Sigmoid colon (tissue), 7 donors: ENCODE measurements around the gene MIPEP. TPM values are rescaled to one million over a fixed set of nuclear protein-coding genes. Genes with fewer than 3 reads are reported as not detected.
"Not testable (repeated sequence)": the region's sequence is repeated elsewhere in the genome, so short reads cannot be mapped to it uniquely, and the experiment has no call there.

ENCODE experiments used
- DNase-seq: peaks from one replicate; pipeline ENCODE4 v3.0.0-alpha.2; 2019
- H3K27ac ChIP-seq, 4 donors: fragments of 200-600 bp; sonication (generic); one replicate each; pipeline ENCODE4 v1.5.1; 2016 to 2019; ENCODE audit warnings: mild to moderate bottlenecking in 1 of 4
- H3K27me3 ChIP-seq, 3 donors: fragments of 200-600 bp; sonication (generic); one replicate each; pipeline ENCODE4 v1.5.1; 2019; ENCODE audit warnings: mild to moderate bottlenecking in 1 of 3
- H3K36me3 ChIP-seq, 4 donors: fragments of 200-600 bp; sonication (generic); one replicate each; pipeline ENCODE4 v1.5.1; 2016 to 2019
- H3K4me1 ChIP-seq, 4 donors: fragments of 200-600 bp; sonication (generic); one replicate each; pipeline ENCODE4 v1.5.1; 2017 to 2019
- H3K4me3 ChIP-seq, 4 donors: fragments of 200-600 bp; sonication (generic); one replicate each; pipeline ENCODE4 v1.5.1; 2017 to 2019; ENCODE audit warnings: mild to moderate bottlenecking in 2 of 4, moderate library complexity in 1 of 4
- H3K9me3 ChIP-seq, 4 donors: fragments of 200-600 bp in 3 of 4; sonication (generic) in 3 of 4; one replicate each; pipeline versions ENCODE4 v1.5.1 to v1.6.1; 2013 to 2019
- EP300 ChIP-seq, 4 donors: sonication (generic); formaldehyde crosslinking; IDR thresholded peaks; one replicate each; pipeline ENCODE4 v1.6.1; 2017; ENCODE audit warnings: antibody characterized with exemption in 4 of 4
- POLR2A ChIP-seq, 2 donors: fragments of 450-650 bp; IDR thresholded peaks; one replicate each; pipeline ENCODE4 v1.6.1; 2016; ENCODE audit warnings: antibody characterized with exemption in 2 of 2, mild to moderate bottlenecking in 2 of 2, moderate library complexity in 2 of 2
- POLR2AphosphoS5 ChIP-seq, 4 donors: sonication (generic); formaldehyde crosslinking; IDR thresholded peaks; one replicate each; pipeline ENCODE4 v1.6.1; 2017; ENCODE audit warnings: antibody characterized with exemption in 4 of 4
- WGBS, 2 donors: extraction: QIAGEN DNeasy Blood & Tissue Kit; methylation state at CpG; one replicate each; pipeline ENCODE4 v1.1.7; 2013; 5-methylcytosine and 5-hydroxymethylcytosine counted together
- intact Hi-C: fragments of 100-400 bp; cut with DNase I; formaldehyde crosslinking; loops from one replicate; pipeline ENCODE4 v1.15.1; 2023
- polyA plus RNA-seq, 3 donors: library from polyadenylated mRNA; stranded (reverse); fragments of 200-250 nt; gene quantifications; one replicate each; pipeline ENCODE4 v1.2.3, GENCODE V29; 2013
- total RNA-seq, 4 donors: library from RNA; depleted of rRNA; stranded (reverse); fragments of >200 nt; gene quantifications; one replicate each; pipeline ENCODE4 v1.1.0, GENCODE V29; 2016
- TF ChIP-seq, protein P1 (sequence below), 4 experiments: fragments of 450-650 bp in 3 of 4; fragments of 200-600 bp in 1 of 4; IDR thresholded peaks; one replicate each; pipeline ENCODE4 v1.5.1; 2016 to 2019; ENCODE audit warnings: antibody characterized with exemption in 4 of 4, mild to moderate bottlenecking in 3 of 4, moderate library complexity in 2 of 4
- donor health status: healthy with polysubstance abuse.
- donor health status: Bipolar disorder and iron deficiency.
- donor health status: healthy.

Gene MIPEP
- total and polyA plus RNA-seq, 7 donors: 10.7 to 20.5 (median 11.4) TPM

GRCh38 chr13:23897452-23897919 is 8.3 kb upstream of the MIPEP start, which contains the start of gene C1QTNF9B:
C1QTNF9B (minus strand) TSS chr13:23897502.
- DNase-seq, H3K4me3 ChIP-seq, intact Hi-C loops, H3K9me3 ChIP-seq, H3K36me3 ChIP-seq: not testable (repeated sequence)
- Histone ChIP-seq H3K4me1 (peaks cover 0 to 15% (median 5%) of the 10 kb centered on the region in 4 donors), H3K27ac (peak within 1 kb of the TSS in 2 of 4 donors; percentile 25 to 34), H3K27me3 (peaks cover 2 to 12% (median 3%) of the 10 kb centered on the region in 3 donors)
- WGBS, 2 donors: 74 to 77% methylated on average over 3 of the region's 3 CpGs
- TF ChIP-seq POLR2AphosphoS5 (IDR thresholded peaks at IDR 0.05): peak; percentile 51 to 94 (median 82)

DNA sequence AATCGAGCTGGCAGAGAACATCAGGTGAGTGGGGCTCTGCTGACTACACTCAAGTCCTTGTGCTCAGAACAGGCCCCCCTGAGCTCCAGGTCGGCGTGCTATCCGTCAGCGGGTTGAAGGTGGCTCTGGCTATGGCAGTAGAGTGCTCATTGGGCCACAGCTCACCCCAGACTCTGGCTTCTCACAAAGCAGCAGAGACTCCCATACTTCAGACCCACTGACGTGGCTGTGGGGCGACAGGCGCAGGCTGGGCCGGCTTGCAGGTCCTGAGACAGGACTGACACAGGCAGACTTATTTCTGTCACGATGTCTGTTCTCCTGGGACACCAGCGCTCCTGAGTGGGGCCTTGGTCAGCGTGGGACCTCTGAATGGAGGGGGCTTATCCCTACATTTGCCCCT is 5.5 kb upstream of the MIPEP start:
- not testable (repeated sequence) for H3K4me3 ChIP-seq, H3K27ac ChIP-seq, H3K9me3 ChIP-seq, DNase-seq, H3K27me3 ChIP-seq, H3K36me3 ChIP-seq
- intact Hi-C loops: loop anchor here (5.0 kb wide), 1 partner anchor 428 kb away; no protein-coding TSS in a partner anchor
- WGBS, 2 donors: 85 to 89% methylated on average over 12 of the region's 12 CpGs
- peaks cover 0 to 17% (median 6%) of the 10 kb centered on the region in 4 donors for H3K4me1 ChIP-seq

GRCh38 chr13:23893791-23894190 is 4.6 kb upstream of the MIPEP start:
- WGBS, 2 donors: 80 to 90% methylated on average over 2 to 4 of the region's 4 CpGs
- peaks cover 0 to 20% (median 7%) of the 10 kb centered on the region in 4 donors for H3K4me1 ChIP-seq
- H3K27me3 ChIP-seq, H3K36me3 ChIP-seq, H3K27ac ChIP-seq, H3K4me3 ChIP-seq, DNase-seq, H3K9me3 ChIP-seq: not testable (repeated sequence)
- intact Hi-C loops: loop anchor here (5.0 kb wide), 1 partner anchor 429 kb away; no protein-coding TSS in a partner anchor

DNA sequence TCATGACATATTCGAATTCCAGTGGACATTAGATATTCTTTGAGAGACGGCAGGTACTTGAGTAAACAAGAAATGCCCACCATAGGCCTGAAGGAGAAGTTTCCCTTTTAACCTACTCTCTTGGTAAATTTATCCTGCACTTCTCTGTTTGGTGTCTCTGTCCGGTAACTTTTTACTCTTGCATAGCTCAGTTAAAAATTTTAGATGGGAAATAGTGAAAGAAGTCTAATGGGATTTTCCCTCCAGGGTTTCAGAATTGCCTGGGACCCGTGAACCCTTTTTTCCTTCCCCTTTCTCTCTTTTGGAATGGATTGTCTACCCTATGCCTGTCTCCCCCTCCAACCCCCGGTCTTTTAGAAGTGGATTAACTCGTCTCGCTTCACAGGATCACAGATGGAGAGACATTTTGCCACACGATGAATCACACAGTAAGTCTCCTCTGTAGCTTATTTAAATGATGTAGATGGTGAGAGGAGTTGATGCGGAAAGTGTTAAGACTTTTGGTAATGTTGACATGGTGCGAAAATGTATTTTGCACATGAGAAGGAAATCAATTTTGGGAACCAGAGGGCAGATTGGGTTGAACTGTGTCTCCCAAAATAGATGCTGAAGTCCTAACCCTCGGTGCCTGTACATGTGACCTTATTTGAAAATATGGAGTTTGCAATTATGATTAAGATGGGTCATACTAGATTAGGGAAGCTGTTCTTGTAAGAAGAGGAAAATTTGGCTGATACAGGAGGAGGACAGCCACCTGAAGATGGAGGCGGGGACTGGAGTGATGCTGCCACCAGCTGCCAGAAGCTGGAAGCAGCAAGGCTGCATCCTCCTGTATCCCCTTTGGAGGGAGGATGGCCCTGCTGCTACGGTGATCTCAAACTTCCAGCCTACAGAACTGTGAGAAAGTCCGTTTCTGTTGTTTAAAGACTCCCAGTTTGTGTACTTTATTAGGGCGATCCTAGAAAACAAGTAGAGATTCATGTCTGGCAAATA is 711 bp upstream of the MIPEP start:
- Histone ChIP-seq H3K4me1 (peaks cover 0 to 15% (median 13%) of the 10 kb centered on the region in 4 donors), H3K27ac (peak overlapping the region; percentile 91 to 93 (median 92)), H3K36me3 (peaks cover 0 to 6% (median under 1%) of the 10 kb centered on the region in 4 donors), H3K4me3 (peak overlapping the region in 3 of 4 donors; percentile 86 to 95 (median 91)), H3K9me3 (no peaks in the 10 kb centered on the region), H3K27me3 (no peaks in the 10 kb centered on the region)
- TF ChIP-seq, protein P1, sequence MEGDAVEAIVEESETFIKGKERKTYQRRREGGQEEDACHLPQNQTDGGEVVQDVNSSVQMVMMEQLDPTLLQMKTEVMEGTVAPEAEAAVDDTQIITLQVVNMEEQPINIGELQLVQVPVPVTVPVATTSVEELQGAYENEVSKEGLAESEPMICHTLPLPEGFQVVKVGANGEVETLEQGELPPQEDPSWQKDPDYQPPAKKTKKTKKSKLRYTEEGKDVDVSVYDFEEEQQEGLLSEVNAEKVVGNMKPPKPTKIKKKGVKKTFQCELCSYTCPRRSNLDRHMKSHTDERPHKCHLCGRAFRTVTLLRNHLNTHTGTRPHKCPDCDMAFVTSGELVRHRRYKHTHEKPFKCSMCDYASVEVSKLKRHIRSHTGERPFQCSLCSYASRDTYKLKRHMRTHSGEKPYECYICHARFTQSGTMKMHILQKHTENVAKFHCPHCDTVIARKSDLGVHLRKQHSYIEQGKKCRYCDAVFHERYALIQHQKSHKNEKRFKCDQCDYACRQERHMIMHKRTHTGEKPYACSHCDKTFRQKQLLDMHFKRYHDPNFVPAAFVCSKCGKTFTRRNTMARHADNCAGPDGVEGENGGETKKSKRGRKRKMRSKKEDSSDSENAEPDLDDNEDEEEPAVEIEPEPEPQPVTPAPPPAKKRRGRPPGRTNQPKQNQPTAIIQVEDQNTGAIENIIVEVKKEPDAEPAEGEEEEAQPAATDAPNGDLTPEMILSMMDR (IDR thresholded peaks at IDR 0.05): peak in 1 of 4 experiments; percentile 45
- no peak for TF ChIP-seq EP300 (IDR thresholded peaks at IDR 0.05)
- intact Hi-C loops: loop anchor here (5.0 kb wide), 4 partner anchors 313 to 622 kb away; partner anchors contain the start of gene PARP4
- no peak for DNase-seq
- 39 to 42% methylated on average over 15 of the region's 15 CpGs for WGBS, 2 donors

DNA sequence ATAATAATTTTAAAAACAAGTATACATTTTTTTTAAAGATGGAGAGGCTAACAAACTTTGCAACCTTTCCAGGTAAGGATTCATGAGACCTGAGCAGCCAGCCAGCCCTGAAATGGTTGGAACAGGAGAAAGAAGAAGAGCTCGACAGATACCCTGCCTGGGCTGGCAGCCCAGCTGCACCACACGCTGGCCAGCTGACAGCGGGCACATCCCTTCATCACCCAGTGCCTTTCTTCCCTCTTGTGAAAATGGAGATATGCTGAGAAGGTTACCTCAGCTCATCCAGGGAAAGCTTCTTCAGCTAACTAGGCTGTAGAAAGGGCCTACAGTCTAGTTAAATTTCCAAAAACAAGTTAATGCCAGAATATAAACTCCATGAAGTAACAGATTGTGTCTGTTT is 4.8 kb downstream of the MIPEP start:
- H3K9me3 ChIP-seq, intact Hi-C loops, H3K27me3 ChIP-seq, DNase-seq, H3K4me3 ChIP-seq, H3K27ac ChIP-seq: not testable (repeated sequence)
- peaks cover 0 to 18% (median 3%) of the 10 kb centered on the region in 4 donors for H3K36me3 ChIP-seq
- peaks cover 0 to 11% (median 10%) of the 10 kb centered on the region in 4 donors for H3K4me1 ChIP-seq
- 92 to 95% methylated on average over 3 of the region's 3 CpGs for WGBS, 2 donors

GRCh38 chr13:23883255-23883654 is 5.9 kb downstream of the MIPEP start:
- H3K27me3 ChIP-seq: no peaks in the 10 kb centered on the region
- no peak overlapping the region for H3K4me3 ChIP-seq
- no peak for TF ChIP-seq EP300 (IDR thresholded peaks at IDR 0.05)
- TF ChIP-seq POLR2A (IDR thresholded peaks at IDR 0.05): no peak
- no peak for TF ChIP-seq POLR2AphosphoS5 (IDR thresholded peaks at IDR 0.05)
- TF ChIP-seq, protein P1 (IDR thresholded peaks at IDR 0.05): no peak
- peaks cover 0 to 9% (median 7%) of the 10 kb centered on the region in 4 donors for H3K4me1 ChIP-seq
- intact Hi-C loops: no loop called here
- no peak for DNase-seq
- H3K36me3 ChIP-seq: peaks cover 0 to 28% (median 6%) of the 10 kb centered on the region in 4 donors
- whole genome bisulfite sequencing, 2 donors: 91 to 92% methylated on average over 4 of the region's 4 CpGs
- no peaks in the 10 kb centered on the region for H3K9me3 ChIP-seq
- H3K27ac ChIP-seq: no peak overlapping the region

DNA sequence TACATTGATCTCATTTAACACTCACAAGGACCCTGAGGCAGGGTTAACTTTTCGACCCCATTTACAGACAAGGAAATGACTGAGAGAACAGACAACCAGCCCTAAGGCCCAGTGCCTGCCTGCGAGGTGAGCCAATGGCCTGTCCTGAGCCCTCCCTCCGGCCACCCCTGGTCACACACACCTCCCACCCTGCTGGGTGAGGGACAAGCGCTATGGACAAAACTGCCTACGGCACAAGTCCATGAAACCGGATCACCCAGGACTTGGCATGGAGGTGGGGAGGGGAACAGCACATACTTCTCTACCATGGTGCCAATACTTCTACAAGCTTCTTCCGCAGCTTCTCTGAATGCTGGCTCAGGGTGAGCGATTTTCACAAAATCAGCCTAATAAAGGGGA is 7.8 kb downstream of the MIPEP start:
- H3K4me3 ChIP-seq, H3K27me3 ChIP-seq, H3K4me1 ChIP-seq, DNase-seq, H3K9me3 ChIP-seq, H3K27ac ChIP-seq, intact Hi-C loops: not testable (repeated sequence)
- WGBS, 2 donors: 92 to 96% methylated on average over 8 of the region's 8 CpGs
- peaks cover 0 to 37% (median 7%) of the 10 kb centered on the region in 4 donors for H3K36me3 ChIP-seq

GRCh38 chr13:23880493-23881401 is 8.5 kb downstream of the MIPEP start:
- H3K27ac ChIP-seq, H3K27me3 ChIP-seq, intact Hi-C loops, DNase-seq, H3K9me3 ChIP-seq, H3K4me3 ChIP-seq, H3K4me1 ChIP-seq: not testable (repeated sequence)
- 89 to 90% methylated on average over 16 of the region's 18 CpGs for WGBS, 2 donors
- peaks cover 0 to 37% (median 9%) of the 10 kb centered on the region in 4 donors for H3K36me3 ChIP-seq
